DND-41 (cell line): ENCODE data around the gene KRTAP22-2.

ENCODE experiments used
- EZH2 ChIP-seq: IDR thresholded peaks from 3 replicates; pipeline ENCODE4 v1.6.1; 2012; ENCODE audit warnings: borderline replicate concordance, low read depth, mild to moderate bottlenecking, moderate library complexity, low read length, inconsistent platforms; ENCODE audit not compliant: severe bottlenecking
- TF ChIP-seq, protein P1 (sequence below): IDR thresholded peaks from 2 replicates; pipeline ENCODE4 v1.5.1; 2012; ENCODE audit warnings: borderline replicate concordance, low read length, moderate library complexity, mild to moderate bottlenecking; ENCODE audit not compliant: poor library complexity, severe bottlenecking; ENCODE audit errors: extremely low read depth

DNA sequence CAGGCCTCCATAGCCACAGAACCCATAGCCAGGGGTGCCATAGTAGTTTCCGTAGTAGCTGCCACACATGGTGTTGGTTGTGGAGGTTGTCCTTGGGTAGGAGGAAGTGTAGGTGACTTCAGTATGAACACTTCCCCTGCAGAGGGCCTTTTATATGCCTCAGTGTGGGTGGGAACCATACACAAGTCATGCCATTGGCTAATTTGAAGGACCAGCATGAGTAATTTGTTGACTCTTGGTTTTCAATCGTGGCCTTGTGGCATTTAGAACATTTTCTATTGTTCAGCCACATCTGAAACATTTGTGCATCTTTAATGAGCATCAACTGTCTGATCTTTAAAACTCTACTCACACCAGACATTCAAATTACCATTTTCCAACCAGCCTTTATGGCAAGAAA is 23.6 kb upstream of the KRTAP22-2 start, which contains the start of gene KRTAP6-1:
- TF ChIP-seq, protein P1, sequence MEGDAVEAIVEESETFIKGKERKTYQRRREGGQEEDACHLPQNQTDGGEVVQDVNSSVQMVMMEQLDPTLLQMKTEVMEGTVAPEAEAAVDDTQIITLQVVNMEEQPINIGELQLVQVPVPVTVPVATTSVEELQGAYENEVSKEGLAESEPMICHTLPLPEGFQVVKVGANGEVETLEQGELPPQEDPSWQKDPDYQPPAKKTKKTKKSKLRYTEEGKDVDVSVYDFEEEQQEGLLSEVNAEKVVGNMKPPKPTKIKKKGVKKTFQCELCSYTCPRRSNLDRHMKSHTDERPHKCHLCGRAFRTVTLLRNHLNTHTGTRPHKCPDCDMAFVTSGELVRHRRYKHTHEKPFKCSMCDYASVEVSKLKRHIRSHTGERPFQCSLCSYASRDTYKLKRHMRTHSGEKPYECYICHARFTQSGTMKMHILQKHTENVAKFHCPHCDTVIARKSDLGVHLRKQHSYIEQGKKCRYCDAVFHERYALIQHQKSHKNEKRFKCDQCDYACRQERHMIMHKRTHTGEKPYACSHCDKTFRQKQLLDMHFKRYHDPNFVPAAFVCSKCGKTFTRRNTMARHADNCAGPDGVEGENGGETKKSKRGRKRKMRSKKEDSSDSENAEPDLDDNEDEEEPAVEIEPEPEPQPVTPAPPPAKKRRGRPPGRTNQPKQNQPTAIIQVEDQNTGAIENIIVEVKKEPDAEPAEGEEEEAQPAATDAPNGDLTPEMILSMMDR: no peak
- no peak for TF ChIP-seq EZH2
